Keratinocyte (primary cell): Measurements from ENCODE around the gene EYS.

Experiments
- EZH2 ChIP-seq: IDR thresholded peaks from one replicate; pipeline ENCODE4 v1.6.1; 2012; ENCODE audit warnings: inconsistent platforms, mild to moderate bottlenecking, low read length, moderate library complexity
- TF ChIP-seq, protein P1 (sequence below), 3 experiments: IDR thresholded peaks in 1 of 3; conservative IDR thresholded peaks in 1 of 3; optimal IDR thresholded peaks in 1 of 3; 2 replicates in 2 of 3; 3 replicates in 1 of 3; pipeline versions ENCODE3 to v1.5.1; 2011; ENCODE audit warnings: low read length in 3 of 3, mild to moderate bottlenecking in 3 of 3, moderate library complexity in 2 of 3, control low read depth in 1 of 3, inconsistent platforms in 1 of 3; ENCODE audit not compliant: insufficient read depth in 2 of 3; ENCODE audit errors: extremely low read depth in 1 of 3

DNA sequence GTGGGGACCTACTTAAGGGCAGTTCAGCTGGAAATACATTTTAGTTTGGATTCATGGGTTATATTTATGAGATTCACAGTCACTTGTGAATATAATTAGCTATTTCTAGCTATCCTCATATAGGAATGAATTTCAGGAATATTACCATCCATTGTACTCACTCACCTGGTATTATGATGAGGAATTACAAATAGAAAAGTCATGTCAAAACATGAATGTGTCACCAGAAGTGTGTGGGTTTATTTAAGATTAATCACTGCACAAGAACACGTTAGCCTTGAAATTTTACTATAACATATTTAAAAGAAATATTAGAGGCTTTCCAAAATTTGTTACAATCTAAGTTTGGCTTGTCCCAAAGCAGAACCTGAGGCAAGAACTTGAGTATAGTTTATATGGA is 1560.9 kb downstream of the EYS start:
- TF ChIP-seq, protein P1, sequence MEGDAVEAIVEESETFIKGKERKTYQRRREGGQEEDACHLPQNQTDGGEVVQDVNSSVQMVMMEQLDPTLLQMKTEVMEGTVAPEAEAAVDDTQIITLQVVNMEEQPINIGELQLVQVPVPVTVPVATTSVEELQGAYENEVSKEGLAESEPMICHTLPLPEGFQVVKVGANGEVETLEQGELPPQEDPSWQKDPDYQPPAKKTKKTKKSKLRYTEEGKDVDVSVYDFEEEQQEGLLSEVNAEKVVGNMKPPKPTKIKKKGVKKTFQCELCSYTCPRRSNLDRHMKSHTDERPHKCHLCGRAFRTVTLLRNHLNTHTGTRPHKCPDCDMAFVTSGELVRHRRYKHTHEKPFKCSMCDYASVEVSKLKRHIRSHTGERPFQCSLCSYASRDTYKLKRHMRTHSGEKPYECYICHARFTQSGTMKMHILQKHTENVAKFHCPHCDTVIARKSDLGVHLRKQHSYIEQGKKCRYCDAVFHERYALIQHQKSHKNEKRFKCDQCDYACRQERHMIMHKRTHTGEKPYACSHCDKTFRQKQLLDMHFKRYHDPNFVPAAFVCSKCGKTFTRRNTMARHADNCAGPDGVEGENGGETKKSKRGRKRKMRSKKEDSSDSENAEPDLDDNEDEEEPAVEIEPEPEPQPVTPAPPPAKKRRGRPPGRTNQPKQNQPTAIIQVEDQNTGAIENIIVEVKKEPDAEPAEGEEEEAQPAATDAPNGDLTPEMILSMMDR (optimal IDR thresholded peaks at IDR 0.05 in 1 of 3, IDR thresholded peaks at IDR 0.05 in 1 of 3, conservative IDR thresholded peaks at IDR 0.05 in 1 of 3; ENCODE audit: extremely low read depth in 1 of 3, insufficient read depth in 2 of 3, low read length in 3 of 3), result no peak
- TF ChIP-seq EZH2, result no peak
